Stimulated activated CD8-positive, alpha-beta memory T cell treated with anti-CD3 and anti-CD28 coated beads, Interleukin-4, amount 100 ng/mL, for 1 hour (primary cell): Measurements from ENCODE around the gene OR9Q1.

Source experiments
- DNase-seq, 2 donors: peaks; one replicate each; pipeline ENCODE4 v3.0.0-alpha.2; 2020; ENCODE audit warnings: low read depth in 2 of 2, low spot score in 1 of 2

Gene OR9Q1

DNA sequence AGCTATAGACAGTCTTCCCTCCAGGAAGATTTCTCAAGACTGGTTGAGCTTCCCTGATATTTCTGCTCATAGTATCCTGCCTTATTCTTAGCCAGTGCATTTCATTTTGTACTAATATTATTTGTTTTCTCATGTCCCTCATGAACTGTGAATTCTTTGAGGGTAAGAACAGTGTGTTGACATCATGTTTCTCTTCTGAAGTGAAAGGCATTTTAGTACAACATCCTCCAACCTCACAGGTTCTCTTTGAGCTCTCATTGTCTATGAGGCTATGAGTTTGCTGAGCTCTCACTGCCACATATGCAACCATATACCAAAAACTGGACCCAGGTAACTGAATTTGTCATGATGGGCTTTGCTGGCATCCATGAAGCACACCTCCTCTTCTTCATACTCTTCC, 7.0 kb downstream of the OR9Q1 start, which contains the start of gene OR6Q1:
OR6Q1 (plus strand) TSS at position 301 of the 400 bp plus-strand sequence; CDS start at position 301, 0 bp downstream.
- no peak for DNase-seq

DNA sequence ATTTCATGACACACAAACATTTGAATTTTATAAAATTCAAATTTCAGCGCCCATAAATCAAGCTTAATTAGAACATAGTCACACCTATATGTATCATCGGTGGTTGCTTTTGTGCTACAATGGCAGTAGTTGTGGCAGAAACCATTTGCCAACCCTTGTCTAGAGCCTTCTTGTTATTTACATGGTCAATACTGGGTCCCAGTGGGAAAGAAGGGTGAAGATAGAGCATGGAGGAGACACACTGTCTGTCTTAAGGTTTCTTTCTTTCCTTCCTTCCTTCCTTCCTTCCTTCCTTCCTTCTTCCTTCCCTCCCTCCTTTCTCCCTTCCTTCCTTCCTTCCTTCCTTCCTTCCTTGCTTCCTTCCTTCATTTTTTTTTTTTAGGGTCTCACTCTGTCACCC, 10.8 kb downstream of the OR9Q1 start:
- no peak for DNase-seq

DNA sequence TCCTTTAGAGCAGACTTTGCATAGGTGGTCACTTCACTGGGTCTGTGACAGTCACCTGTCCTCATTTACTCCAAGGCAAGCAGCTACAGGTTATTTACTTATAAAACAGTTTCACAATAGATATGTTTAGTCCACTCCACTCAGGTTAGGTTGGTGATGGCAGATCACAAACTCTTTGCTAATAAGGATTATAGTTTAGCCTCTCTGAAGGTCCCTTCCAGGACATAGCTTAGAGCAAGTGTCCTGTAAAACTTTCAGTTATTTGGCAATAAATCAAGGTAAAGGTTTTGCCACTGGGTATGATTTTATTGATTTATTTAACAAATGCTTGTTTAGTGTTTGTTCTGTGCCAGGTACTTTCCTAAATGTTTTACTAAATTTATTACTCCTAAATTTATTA, 15.9 kb downstream of the OR9Q1 start:
- DNase-seq: no peak

DNA sequence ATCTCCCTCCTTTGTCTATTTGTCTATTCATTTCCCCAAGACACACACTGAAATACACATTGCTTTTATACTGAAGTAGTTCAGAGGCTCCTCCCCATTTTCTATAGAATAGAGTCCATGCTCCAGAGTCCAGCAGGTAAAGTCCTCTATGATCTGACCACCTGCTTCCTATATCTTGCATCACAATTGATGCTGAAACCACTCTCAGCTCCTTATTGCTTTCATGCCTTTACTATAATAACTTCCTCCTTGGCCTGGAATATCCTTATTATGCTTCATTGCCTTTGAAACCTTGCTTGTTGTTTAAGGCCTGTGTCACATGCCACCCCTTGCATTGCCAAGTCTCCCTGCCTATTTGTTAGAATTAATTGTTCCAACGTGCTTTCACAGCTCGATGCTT, 19.7 kb downstream of the OR9Q1 start:
- DNase-seq: no peak

DNA sequence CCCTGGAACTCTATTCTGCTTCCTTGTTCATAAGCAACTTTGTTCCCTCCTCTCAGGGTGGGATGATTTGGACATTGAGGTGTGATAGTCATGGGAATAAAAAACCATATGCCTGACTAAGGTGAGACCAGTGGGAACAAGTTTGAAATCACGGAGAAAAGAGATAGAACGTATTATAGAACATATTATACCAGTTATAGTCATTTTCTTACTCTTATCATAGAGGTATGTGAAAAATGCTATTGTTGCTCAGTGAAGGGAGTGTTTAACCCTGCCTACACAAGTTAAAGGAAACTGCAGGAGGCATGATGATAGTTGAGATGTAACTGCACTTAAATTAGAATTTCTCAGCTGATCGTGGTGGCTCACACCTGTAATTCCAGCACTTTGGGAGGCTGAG, 22.6 kb downstream of the OR9Q1 start:
- no peak for DNase-seq

DNA sequence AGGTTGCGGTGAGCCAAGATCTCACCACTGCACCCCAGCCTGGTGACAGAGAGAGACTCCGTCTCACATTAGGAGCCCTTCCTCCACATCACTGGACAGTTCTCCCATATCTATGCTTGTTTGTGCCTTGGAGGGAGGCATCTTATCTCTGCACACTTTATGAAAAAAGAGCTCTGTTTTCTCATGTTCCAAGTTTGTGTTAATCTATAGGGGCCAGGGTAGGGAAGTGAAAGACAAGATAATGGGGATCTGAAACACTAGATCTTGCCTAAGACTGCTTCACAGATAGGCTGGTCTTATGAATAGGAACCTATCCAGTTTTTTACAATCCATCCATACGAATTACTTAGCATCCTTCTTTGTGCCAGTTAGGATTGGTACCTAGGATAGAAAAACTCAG, 24.1 kb downstream of the OR9Q1 start:
- DNase-seq: no peak

DNA sequence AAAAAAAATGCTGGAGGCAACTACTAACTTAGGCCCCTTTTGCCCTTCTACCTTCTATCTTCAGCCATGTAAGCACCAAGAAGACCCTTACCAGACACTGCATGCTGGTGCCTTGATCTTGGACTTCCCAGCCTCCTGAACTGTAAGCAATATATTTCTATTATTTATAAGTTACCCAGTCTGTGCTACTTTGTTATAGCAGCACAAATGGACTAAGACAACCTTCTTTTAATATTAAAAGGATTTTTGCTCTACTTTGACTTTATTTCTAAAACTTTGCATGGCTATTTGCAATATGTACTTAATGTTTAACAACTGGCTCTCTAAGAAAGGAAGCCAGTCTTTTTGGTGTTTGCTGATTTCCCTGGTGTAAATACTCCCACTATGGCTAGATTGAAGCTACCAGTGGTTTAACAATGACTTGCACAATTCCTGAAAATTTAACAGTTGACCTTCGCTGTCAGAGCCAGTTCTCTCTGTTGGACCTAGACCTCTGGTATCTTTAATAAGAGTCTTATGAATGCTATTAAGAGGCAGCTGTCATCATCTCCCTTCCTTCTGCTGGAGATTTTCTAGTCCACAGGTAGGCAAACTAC, 32.2 kb downstream of the OR9Q1 start:
- no peak for DNase-seq

DNA sequence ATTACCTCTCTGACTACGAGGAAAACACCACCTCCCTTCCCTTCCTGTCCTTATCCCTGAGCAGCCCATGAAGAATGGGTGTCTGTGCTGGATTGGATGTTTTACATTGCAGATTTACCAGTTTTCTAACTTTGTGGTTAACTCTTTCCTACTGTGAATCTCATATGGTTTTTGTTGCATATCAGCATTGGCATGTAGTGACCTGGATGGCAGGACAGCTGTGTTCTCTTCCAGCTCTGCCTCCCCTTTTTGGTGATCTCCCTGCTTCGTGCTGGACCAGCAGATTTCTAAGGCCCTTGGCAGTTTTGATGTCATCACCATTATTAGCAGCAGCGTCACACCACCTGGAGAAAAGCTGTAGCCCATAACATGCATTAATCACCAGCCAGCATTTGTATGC, 33.8 kb downstream of the OR9Q1 start:
- no peak for DNase-seq

DNA sequence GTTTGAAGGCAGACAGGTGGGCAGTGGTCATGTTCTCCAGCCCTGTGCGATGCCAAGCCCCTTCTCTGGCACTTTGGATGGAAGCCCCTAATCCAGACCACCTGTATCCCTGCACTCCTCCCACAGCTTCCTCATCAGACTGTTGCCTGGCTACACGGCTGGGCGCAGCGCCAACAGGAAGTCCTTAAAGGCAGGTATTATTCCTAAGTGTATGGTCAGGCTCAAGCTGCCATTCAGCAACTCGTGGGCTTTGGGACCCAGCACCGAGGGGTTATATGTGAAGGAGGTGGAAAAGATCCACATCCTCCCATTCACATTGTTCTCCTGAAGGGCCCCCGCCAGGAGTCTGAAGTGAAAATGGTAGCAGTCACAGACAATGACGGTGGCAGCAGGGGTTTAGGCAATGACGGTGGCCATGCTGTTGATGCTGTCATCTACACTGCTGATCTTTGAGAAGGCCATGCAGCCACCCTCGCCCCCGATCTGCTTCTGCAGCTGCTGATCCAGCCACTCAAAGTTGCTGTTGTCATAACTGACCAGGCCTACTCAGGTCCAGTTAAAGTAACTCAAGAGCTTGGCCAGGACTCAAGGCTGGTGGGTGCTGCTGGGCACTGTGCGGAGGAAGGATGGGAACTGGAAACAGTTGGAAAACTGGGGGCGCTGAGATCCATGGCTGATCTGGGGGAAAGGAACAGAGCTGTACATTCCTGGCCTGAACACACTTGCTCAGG, 34.8 kb downstream of the OR9Q1 start:
- no peak for DNase-seq

DNA sequence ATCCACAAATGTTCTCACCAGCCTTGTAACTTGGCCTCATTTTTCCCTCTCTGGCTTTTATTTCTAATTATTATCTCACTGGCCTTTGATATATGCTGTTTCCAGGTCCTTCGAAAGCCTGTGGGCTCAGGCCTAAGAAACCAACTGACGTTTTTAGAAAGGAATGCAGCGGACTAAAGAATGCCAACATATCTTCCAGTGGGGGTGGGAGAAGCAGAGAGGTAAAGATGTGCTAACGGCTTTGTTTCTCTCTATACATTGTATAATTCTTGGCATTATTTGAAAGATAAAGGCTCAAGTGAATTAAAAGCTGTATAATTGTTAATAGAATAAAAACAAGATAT, 35.3 kb downstream of the OR9Q1 start:
- DNase-seq: no peak

DNA sequence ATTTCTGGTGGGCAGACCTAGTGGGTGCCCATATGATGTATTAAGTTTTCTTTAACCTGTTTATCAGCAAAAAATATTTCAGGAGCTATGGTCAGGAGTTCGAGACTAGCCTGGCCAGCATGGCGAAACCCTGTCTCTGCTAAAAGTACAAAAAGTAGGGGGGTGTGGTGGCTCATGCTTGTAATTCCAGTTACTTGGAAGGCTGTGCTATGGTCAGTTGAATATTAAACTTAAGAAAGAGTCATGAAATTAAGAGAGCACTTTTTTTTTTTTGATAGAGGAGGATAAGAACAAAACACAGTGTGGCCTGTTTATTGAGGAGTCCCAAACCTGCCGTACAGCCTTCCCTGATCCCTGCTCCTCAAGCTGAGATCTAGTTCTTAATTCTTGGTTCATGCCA, 36.9 kb downstream of the OR9Q1 start:
- DNase-seq: no peak

DNA sequence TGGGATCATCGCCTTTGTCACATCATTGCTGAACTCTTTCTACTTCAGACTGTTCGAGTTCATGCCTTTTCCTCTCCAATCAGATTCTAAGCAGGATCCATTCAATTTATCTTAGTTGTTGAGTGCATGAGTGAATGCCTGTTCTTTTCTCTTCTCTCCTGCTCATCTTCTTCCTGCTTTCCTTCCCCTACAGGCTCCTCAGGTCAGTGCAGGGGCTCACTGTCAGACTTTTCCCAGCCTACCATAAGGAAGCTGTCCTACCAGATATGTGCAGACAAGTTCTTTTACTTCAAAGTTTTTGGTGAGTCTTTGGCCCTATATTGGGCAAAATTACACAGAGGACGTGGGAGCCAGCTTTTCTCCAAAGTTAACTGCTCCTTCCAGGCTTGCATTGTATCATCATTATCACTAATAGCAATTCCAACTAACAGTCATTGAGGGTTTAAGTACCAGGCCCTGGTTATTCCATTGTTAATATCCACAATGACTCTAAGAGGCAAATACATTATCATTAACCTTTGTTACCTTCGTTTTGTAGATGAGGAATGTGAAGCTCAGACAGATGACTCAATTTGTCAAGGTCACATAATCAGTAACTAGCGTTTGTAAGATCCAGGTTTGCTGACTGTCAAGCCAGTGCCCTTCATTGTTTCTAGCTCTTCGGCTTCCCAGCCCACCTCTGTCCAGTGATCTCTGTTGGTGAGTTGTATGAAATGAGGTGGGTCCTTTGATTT, 37.4 kb downstream of the OR9Q1 start:
- no peak for DNase-seq

DNA sequence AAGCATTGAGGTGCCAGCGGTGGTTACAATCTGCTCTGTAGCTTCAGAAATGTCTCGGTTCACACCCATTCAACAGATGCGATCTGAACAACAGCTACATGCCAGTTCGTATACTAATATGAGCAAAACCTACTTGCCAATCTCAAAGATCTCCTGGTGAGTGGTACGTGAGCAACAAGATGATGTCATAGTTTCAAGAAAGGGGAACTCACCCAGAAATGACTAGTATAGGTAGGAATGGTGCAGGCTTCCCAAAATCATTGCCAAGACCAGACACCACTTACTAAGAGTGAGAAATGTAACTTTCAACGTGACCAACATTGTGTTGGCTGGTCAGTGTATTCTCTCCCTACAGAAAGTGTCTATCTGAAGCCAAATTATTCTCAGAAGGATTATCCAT, 38.1 kb downstream of the OR9Q1 start:
- DNase-seq: no peak

DNA sequence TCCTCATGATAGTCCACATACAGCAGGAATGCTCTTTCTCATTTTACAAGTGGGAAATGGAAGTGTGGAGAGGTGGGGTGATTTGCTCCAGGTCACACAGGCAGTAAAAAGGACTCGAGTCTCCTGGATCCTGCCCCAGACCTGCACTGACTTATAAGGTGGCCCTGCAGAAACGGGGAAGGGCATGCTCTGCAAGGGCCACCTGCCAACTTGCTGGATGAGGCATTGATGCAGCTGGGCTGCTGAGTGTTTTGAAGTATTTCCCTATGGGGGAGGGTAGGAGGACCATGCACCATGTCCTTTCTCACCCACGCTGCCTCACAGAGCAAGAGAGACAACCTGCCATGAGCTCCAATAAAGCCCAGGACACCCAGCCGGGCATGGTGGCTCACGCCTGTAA, 44.0 kb downstream of the OR9Q1 start:
- DNase-seq: no peak

DNA sequence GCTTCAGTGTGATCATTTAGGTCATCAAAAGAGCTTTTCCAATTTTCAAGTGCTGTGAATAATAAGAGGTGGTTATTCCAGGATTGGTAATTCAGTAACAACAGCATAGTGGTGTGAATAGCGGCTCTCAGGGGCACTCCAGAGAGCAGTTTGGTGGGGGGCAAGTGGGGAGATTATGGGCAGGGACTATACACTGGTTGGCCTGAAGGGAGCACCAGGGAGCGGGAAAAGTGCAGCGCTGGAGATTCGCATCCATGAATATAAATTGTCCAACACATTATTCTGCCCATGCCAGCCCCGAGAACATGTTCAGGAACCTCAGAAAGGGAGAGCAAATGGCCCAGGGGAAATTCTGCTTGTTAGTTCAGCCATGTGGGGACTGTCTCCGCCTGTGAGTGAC, 45.0 kb downstream of the OR9Q1 start:
- no peak for DNase-seq

DNA sequence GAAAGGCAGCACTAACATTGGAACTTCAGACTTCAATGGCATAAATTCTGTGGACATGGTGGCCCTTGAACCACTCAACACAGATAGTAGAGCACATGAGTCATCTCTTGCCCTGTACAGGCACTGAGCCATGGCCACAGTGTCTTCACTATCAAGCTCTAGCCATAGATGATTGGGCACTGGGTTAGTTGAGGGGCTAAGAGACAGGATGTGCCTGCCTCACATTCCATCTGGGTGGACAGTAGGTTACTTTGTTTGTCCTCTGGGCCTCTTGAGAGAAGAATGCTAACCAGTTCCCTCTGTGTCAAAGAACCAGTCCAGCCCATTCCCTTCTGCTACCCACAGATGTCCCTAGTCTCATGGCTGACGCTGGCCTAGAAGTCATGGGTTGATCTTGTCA, 46.9 kb downstream of the OR9Q1 start:
- no peak for DNase-seq

DNA sequence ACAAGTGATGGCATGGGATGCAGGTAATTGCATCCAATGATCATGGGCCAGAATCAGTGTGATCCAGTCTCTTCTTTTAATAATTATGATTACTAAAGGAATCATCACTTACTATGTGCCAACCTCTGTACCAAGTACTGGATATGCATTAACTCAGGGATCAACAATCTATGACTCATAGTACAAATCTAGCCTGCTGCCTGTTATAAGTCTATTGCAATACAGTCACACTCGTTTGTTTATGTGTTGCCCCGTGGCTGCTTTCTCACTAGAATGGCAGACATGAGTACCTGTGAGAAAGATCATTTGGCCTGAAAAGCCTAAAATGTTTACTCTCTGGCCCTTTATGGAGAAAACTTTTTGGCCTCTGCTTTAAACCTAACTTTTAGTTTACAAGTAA, 52.1 kb downstream of the OR9Q1 start:
- no peak for DNase-seq

DNA sequence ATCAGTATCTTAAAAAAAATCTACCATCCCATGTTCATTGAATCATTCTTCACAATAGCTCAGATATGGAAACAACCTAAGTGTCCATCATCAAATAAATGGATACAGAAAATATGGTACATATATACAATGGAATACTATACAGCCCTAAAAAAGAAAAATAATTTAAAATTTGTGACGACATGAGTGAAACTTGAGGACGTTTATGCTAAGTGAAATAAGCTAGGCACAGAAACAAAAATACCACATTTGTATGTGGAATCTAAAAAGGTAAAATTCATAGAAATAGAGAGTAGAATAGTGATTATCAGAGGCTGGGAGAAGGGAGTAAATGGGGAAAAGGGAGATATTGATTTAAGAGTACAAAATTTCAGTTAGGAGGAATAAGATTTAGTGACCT, 62.8 kb downstream of the OR9Q1 start:
- no peak for DNase-seq

DNA sequence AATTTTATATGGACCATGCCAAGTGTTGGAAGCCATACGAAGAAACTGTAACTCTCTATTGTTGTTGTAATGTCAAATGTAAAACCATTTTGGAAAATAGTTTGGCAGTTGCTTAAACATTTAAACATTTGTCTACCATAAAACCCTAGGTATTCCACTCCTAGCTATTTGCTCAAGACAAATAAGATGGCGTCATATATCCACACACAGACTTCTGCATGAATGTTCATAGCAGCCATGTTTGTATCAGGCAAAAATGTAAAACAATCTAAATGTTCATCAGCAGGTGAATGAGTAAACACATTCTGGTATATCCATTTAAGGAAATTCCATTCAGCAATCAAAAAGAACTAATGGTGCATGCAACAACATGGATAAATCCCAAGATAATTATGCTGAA, 73.8 kb downstream of the OR9Q1 start:
- no peak for DNase-seq

DNA sequence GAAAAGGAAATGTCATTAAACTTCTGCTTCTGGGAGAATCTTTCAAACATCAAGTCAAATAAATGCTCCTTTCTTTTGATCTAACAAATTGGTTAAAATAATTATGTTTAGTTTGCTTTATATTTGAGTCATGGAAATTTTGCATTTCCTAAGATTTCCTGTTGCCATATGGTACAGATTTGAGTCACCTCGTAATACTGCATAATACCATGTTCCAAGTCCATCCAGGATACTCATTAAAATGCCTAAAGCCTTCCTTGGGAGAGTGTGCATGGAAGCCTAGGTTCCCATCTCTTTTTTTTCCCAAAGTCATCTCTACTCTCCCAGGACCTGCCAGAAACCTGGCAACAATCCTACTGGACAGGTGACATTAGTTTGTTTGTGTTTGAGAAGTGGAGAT, 97.4 kb downstream of the OR9Q1 start:
- DNase-seq: no peak

DNA sequence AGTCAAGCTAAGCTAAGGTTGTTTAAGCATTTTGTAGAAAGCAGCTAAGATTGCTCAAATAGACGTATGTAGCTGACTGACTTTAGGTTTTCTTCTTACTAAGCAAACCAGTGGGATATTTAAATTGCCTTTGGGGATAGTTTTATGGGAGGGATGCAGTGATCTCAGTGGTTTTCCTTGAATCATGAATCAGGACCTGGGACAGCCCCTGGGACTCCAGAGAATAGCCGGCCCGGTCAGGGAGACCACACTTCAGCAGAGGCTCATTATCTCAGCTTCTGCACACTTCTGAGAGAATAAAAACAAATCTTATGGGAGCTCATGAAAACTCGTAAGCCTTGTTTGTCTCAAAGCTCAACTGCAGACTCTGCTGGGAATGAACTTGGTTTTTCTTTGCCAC, 101.8 kb downstream of the OR9Q1 start, which contains the start of gene OR9I1:
OR9I1 (minus strand) TSS at position 62 of the 400 bp plus-strand sequence. CDS start 6,086 bp downstream, outside the sequence.
- DNase-seq: no peak

DNA sequence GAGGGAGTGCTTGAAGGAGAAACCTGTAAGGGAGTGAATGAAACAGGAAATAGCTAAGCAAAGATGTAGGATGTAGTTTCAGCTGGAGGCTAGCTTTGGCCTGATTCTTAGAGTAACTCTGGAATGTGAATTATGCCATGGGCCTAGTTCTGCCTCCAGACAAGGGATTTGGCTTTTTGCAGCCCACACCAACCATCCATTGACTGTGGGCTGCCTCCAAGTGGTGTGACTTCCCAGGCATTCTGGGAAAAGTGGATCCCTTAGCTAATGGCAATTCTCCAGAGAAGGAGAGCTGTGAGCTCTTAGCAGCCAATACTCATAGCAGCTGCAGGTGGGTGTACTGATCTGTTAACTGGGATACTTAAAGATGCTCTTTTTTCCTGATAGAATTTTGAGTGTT, 103.7 kb downstream of the OR9Q1 start:
- no peak for DNase-seq
